ENCODE data around the gene METTL16.

GRCh38 chr17:2445638-2446037 lies 66.0 kb downstream of the METTL16 start:
- TF ChIP-seq POLR2A (IDR thresholded peaks at IDR 0.05) (no peak), CTCF (IDR thresholded peaks at IDR 0.05) (no peak)
